Vagina (tissue), 2 donors: ENCODE data around the gene FZD2. TPM values are rescaled to one million over a fixed set of nuclear protein-coding genes. Genes with fewer than 3 reads are reported as not detected.

Source experiments
- DNase-seq, 2 donors: peaks; one replicate each; pipeline ENCODE4 v3.0.0-alpha.2; 2017; ENCODE audit errors: extremely low spot score in 2 of 2
- H3K27ac ChIP-seq: fragments of 200-600 bp; sonication (generic); one replicate; pipeline ENCODE4 v1.5.1; 2019
- H3K27me3 ChIP-seq: fragments of 200-600 bp; sonication (generic); one replicate; pipeline ENCODE4 v1.5.1; 2019
- H3K36me3 ChIP-seq, 2 donors: fragments of 200-600 bp; sonication (generic); one replicate each; pipeline ENCODE4 v1.5.1; 2017 to 2019
- H3K4me1 ChIP-seq: fragments of 200-600 bp; sonication (generic); one replicate; pipeline ENCODE4 v1.5.1; 2019
- H3K4me3 ChIP-seq, 2 donors: fragments of 200-600 bp; sonication (generic); 1 replicate in 1 of 2; 2 replicates in 1 of 2; pipeline ENCODE4 v1.5.1; 2016 to 2019
- H3K9me3 ChIP-seq: fragments of 200-600 bp; sonication (generic); one replicate; pipeline ENCODE4 v1.5.1; 2019
- CTCF ChIP-seq, 3 experiments: fragments of 450-650 bp in 2 of 3; fragments of 200-600 bp in 1 of 3; sonication (generic) in 1 of 3; IDR thresholded peaks; one replicate each; pipeline ENCODE4 v1.5.1; 2017 to 2019; ENCODE audit warnings: antibody characterized with exemption in 3 of 3, mild to moderate bottlenecking in 2 of 3, moderate library complexity in 2 of 3
- POLR2A ChIP-seq, 2 donors: fragments of 450-650 bp; IDR thresholded peaks; one replicate each; pipeline ENCODE4 v1.6.1; 2017; ENCODE audit warnings: antibody characterized with exemption in 2 of 2, mild to moderate bottlenecking in 2 of 2, moderate library complexity in 2 of 2
- POLR2AphosphoS5 ChIP-seq, 2 donors: sonication (generic); formaldehyde crosslinking; IDR thresholded peaks; one replicate each; pipeline ENCODE4 v1.9.0; 2017; ENCODE audit warnings: antibody characterized with exemption in 2 of 2, mild to moderate bottlenecking in 2 of 2, low read depth in 1 of 2; ENCODE audit not compliant: insufficient read depth in 1 of 2
- intact Hi-C: fragments of 100-400 bp; cut with DNase I; formaldehyde crosslinking; loops from one replicate; pipeline ENCODE4 v1.15.1; 2023
- total RNA-seq: library from RNA; depleted of rRNA; stranded (reverse); fragments of >200 nt; gene quantifications from one replicate; pipeline ENCODE4 v1.2.3, GENCODE V29; 2016

FZD2 gene
- total RNA-seq, 1 donor from 2014 or later, result 7.6 TPM

GRCh38 chr17:44593156-44593555 is 35.9 kb downstream of the FZD2 start:
- H3K27ac ChIP-seq, result no peak overlapping the region
- no peaks in the 10 kb centered on the region for H3K27me3 ChIP-seq
- no peaks in the 10 kb centered on the region for H3K9me3 ChIP-seq
- H3K36me3 ChIP-seq, result no peaks in the 10 kb centered on the region
- intact Hi-C loops, result loop anchor here (5.0 kb wide), 1 partner anchor 1444 kb away; no protein-coding TSS in a partner anchor
- H3K4me1 ChIP-seq, result no peaks in the 10 kb centered on the region
- H3K4me3 ChIP-seq, result no peak overlapping the region
- TF ChIP-seq POLR2A (IDR thresholded peaks at IDR 0.05) (no peak), POLR2AphosphoS5 (IDR thresholded peaks at IDR 0.05; ENCODE audit: insufficient read depth in 1 of 2, low read depth in 1 of 2) (no peak), CTCF (IDR thresholded peaks at IDR 0.05) (no peak)
- no peak for DNase-seq

GRCh38 chr17:44595216-44595775 is 38.0 kb downstream of the FZD2 start:
- H3K4me1 ChIP-seq, result peaks cover 12% of the 10 kb centered on the region
- H3K27me3 ChIP-seq, result no peaks in the 10 kb centered on the region
- no peak for TF ChIP-seq CTCF (IDR thresholded peaks at IDR 0.05)
- no peak for TF ChIP-seq POLR2A (IDR thresholded peaks at IDR 0.05)
- TF ChIP-seq POLR2AphosphoS5 (IDR thresholded peaks at IDR 0.05; ENCODE audit: insufficient read depth in 1 of 2, low read depth in 1 of 2), result no peak
- intact Hi-C loops, result no loop called here
- no peak overlapping the region for H3K27ac ChIP-seq
- no peak for DNase-seq
- no peaks in the 10 kb centered on the region for H3K9me3 ChIP-seq
- H3K36me3 ChIP-seq, result no peaks in the 10 kb centered on the region
- H3K4me3 ChIP-seq, result no peak overlapping the region

- no peak for DNase-seq
- H3K9me3 ChIP-seq, result no peaks in the 10 kb centered on the region
- no peaks in the 10 kb centered on the region for H3K27me3 ChIP-seq
- intact Hi-C loops, result no loop called here
- H3K36me3 ChIP-seq, result no peaks in the 10 kb centered on the region
- H3K27ac ChIP-seq, result no peak overlapping the region
- TF ChIP-seq CTCF (IDR thresholded peaks at IDR 0.05) (no peak), POLR2AphosphoS5 (IDR thresholded peaks at IDR 0.05; ENCODE audit: insufficient read depth in 1 of 2, low read depth in 1 of 2) (no peak), POLR2A (IDR thresholded peaks at IDR 0.05) (no peak)
- H3K4me1 ChIP-seq, result peaks cover 12% of the 10 kb centered on the region
- no peak overlapping the region for H3K4me3 ChIP-seq
These were observed 41.0 kb downstream of the FZD2 start for GRCh38 chr17:44598329-44598728.

- Histone ChIP-seq H3K4me1 (peaks cover 12% of the 10 kb centered on the region), H3K9me3 (no peaks in the 10 kb centered on the region), H3K27ac (no peak overlapping the region), H3K27me3 (no peaks in the 10 kb centered on the region), H3K4me3 (no peak overlapping the region), H3K36me3 (no peaks in the 10 kb centered on the region)
- intact Hi-C loops, result no loop called here
- TF ChIP-seq POLR2A (IDR thresholded peaks at IDR 0.05) (no peak), POLR2AphosphoS5 (IDR thresholded peaks at IDR 0.05; ENCODE audit: insufficient read depth in 1 of 2, low read depth in 1 of 2) (no peak), CTCF (IDR thresholded peaks at IDR 0.05) (no peak)
- DNase-seq, result no peak
These were observed 41.6 kb downstream of the FZD2 start for GRCh38 chr17:44598932-44599297.

GRCh38 chr17:44599298-44600175 is 42.3 kb downstream of the FZD2 start:
- Histone ChIP-seq H3K4me1 (peaks cover 12% of the 10 kb centered on the region), H3K27ac (peak overlapping the region; percentile 73), H3K27me3 (no peaks in the 10 kb centered on the region), H3K4me3 (no peak overlapping the region), H3K36me3 (no peaks in the 10 kb centered on the region), H3K9me3 (no peaks in the 10 kb centered on the region)
- intact Hi-C loops, result no loop called here
- TF ChIP-seq POLR2AphosphoS5 (IDR thresholded peaks at IDR 0.05; ENCODE audit: insufficient read depth in 1 of 2, low read depth in 1 of 2) (peak in 1 of 2 donors; percentile 47), POLR2A (IDR thresholded peaks at IDR 0.05) (no peak)
- DNase-seq, result peak in 1 of 2 donors; percentile 89
